GM12873 (cell line): ENCODE measurements around the gene TAF13.

Experiments
- CTCF ChIP-seq: IDR thresholded peaks from 2 replicates; pipeline ENCODE4 v1.5.1; 2012; ENCODE audit warnings: low read depth, mild to moderate bottlenecking, moderate library complexity, low read length, control low read depth; ENCODE audit not compliant: insufficient read depth; ENCODE audit errors: missing control alignments

Gene TAF13

GRCh38 chr1:109020693-109021257 is 55.0 kb downstream of the TAF13 start:
- TF ChIP-seq CTCF: no peak

- no peak for TF ChIP-seq CTCF
These were observed 58.7 kb downstream of the TAF13 start for GRCh38 chr1:109017134-109017533.
